IMR-90 (cell line): ENCODE data around the gene CTSC.

Experiments used
- MAZ ChIP-seq: IDR thresholded peaks from 2 replicates; pipeline ENCODE4 v1.6.1; 2012; ENCODE audit warnings: low read depth, mild to moderate bottlenecking, low read length, improper control_type of control experiment, moderate library complexity, borderline replicate concordance
- NFE2L2 ChIP-seq: fragments of 150-350 bp; IDR thresholded peaks from 2 replicates; pipeline ENCODE4 v1.6.1; 2016; ENCODE audit warnings: low read depth, mild to moderate bottlenecking, low read length
- POLR2A ChIP-seq: IDR thresholded peaks from 2 replicates; pipeline ENCODE4 v1.6.1; 2012; ENCODE audit warnings: mild to moderate bottlenecking, low read depth, low read length
- TF ChIP-seq, protein P1 (sequence below): conservative IDR thresholded peaks from 2 replicates; pipeline ENCODE4 v1.5.1; 2012; ENCODE audit warnings: mild to moderate bottlenecking, low read depth, low read length, improper control_type of control experiment

DNA sequence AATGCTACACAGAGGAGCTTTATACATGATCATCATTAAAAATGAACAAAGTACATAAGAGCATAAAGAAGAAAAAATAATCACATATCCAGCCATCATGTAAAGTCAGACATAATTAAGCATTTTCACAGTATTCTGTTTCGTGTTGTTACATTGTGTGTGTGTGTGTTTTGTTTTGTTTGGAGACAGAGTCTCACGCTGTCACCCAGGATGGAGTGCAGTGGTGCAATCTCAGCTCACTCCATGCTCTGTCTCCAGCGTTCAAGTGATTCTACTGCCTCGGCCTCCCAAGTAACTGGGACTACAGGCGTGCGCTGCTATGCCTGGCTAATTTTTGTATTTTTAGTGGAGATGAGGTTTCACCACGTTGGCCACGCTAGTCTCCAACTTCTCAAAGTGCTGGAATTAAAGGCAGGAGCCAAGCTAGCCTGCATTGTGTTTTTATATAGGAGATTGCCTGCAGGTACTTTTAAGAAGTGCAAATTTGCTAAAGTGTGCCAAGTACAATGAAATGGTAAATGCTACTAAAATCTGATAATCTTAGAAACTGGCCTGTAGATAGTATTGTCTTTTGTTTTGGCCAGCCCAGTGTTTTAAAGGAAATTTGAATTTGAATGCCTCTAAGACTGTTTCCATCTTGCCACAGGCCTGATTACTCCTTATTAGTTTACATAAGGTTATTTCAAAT, 7.8 kb downstream of the CTSC start:
- TF ChIP-seq, protein P1, sequence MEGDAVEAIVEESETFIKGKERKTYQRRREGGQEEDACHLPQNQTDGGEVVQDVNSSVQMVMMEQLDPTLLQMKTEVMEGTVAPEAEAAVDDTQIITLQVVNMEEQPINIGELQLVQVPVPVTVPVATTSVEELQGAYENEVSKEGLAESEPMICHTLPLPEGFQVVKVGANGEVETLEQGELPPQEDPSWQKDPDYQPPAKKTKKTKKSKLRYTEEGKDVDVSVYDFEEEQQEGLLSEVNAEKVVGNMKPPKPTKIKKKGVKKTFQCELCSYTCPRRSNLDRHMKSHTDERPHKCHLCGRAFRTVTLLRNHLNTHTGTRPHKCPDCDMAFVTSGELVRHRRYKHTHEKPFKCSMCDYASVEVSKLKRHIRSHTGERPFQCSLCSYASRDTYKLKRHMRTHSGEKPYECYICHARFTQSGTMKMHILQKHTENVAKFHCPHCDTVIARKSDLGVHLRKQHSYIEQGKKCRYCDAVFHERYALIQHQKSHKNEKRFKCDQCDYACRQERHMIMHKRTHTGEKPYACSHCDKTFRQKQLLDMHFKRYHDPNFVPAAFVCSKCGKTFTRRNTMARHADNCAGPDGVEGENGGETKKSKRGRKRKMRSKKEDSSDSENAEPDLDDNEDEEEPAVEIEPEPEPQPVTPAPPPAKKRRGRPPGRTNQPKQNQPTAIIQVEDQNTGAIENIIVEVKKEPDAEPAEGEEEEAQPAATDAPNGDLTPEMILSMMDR = no peak
- no peak for TF ChIP-seq MAZ
- TF ChIP-seq POLR2A = no peak
- no peak for TF ChIP-seq NFE2L2
